Measurements from ENCODE around the gene MAGI1. TPM values are rescaled to one million over a fixed set of nuclear protein-coding genes. Genes with fewer than 3 reads are reported as not detected.

Gene MAGI1
- total RNA-seq, 1 donor from 2014 or later, result 33.1 TPM

DNA sequence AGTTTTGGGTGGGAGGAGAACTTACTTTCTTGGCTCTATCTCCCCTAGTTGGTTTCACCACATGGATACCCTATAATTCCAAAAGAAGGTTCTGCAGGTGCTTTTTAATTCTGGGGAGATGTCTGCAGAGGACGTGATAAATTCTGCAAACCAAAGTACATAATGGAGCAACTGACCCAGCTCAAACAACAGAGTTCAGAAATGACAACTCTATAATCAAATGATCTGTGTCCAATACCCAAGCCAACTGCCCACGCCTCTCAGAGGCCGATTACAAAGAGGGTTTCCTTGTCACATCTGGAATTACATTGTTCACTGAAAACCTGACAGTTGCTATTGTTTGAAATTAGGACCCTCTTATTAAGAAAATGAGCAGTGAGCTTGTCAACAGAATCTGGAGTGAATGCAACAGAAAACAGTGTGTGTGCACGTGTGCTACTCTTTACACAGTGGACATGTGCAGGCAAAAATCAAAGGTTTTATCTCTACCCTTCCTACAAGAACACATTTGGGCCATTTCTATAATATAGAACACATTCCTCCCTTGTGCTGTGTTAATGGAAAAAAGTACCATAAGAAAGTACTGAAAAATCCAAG is 593.0 kb downstream of the MAGI1 start:
- DNase-seq (ENCODE audit: missing footprints) (no peak), ATAC-seq (no peak)
- intact Hi-C loops (cut with DNase I), result no loop called here

DNA sequence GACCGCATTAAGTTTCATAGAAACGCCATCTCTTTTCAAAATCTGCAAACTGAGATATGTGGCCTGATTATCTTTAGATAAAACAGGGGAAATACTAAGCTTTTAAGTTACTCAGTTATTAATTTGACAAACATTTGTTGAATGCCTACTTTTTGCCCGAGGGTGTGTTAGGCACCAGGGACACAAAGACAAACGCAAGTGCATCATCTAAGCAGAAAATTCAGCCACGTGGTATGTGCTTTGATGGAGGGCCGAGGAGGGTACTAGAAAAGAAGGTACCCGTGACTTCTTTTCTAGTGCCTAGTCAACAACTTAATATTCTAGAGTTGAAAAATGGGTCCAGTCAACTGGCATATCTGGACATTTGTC is 594.3 kb downstream of the MAGI1 start:
- DNase-seq (ENCODE audit: missing footprints) (no peak), ATAC-seq (no peak)
- intact Hi-C loops (cut with DNase I), result no loop called here

DNA sequence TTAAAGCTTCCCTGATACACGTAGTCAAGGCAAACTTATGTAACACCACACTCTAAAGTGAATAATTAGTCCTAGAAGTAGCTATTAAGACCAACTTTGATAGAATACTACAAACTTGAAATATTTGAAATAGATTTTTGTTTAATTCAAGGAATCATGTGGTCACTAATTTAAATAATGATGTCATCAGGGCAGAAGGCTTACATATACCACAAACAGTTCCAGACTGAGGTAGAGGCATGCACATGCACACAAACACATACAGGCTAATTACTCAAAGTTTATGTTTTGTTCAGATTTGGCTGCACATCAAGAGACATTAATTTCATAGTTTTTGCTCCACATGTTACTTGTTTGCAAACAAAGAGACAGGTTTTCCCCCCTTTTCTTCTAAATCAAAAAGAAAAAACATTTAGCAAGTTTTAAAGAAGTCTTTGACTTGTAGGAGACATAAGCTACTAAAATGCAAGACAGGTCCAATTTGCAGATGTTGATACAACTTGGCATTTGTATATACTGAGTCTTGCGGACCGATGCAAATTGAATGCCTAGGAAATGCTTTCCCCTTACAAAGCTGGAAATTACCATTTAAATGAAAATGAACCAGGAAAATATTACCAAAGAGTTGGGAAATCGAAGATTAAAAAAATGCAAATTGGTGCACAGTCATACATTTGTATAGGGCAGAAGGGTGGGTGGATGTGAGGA is 594.8 kb downstream of the MAGI1 start:
- ATAC-seq (no peak), DNase-seq (ENCODE audit: missing footprints) (no peak)
- intact Hi-C loops (cut with DNase I), result no loop called here

DNA sequence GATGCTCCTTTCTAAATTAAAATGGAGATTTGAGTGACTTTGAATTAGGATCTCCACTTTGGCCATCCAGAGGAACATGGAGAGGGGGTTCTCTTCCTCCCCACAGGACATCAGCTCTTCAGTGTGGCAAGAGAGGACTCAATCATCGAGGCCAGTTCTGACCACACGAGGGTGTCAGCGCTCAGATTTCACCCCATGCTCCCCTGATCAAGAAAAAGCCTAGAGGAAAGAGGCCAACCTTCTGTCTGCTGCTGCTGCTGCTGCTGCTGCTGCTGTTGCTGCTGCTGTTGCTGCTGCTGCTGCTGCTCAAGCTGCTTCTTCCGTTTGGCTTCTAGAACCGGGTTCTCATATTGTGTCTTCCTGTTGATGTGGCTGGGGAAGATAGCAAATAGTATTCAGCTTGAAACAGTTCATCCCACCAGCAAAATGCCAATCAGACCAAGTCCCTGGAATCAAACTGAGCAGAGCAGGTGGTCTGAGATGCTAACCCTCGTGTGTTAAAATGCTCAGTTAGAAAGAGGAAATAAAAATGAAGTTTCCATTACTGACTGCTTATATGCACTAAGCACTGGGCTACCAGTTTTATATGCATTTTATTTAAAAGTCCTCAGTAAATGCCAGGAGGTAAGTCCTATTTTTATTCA is 599.0 kb downstream of the MAGI1 start:
- intact Hi-C loops (cut with DNase I), result loop anchor here (2.0 to 5.0 kb wide), 2 partner anchors 233 to 293 kb away; no protein-coding TSS in a partner anchor
- ATAC-seq, result peak; percentile 71
- DNase-seq (ENCODE audit: missing footprints), result no peak

DNA sequence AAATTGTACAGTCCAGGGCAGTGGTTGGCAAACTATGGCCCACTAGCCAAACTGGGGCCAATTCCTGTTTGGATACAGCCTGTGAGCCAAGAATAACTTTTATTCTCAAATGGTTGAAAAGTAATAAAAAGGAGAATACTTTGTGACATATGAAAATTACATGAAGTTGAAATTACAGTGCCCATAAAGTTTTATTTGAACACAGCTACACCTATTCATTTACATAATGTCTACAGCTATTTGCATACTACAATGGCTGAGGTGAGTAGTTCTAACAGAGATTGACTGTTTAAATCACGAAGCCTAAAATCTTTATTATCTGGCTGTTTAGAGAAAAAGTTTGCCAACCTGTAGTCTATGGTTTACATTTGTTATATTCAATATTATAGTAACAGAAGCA is 600.1 kb downstream of the MAGI1 start:
- ATAC-seq (no peak), DNase-seq (ENCODE audit: missing footprints) (no peak)
- intact Hi-C loops (cut with DNase I), result loop anchor here (2.0 to 5.0 kb wide), 2 partner anchors 234 to 294 kb away; no protein-coding TSS in a partner anchor

DNA sequence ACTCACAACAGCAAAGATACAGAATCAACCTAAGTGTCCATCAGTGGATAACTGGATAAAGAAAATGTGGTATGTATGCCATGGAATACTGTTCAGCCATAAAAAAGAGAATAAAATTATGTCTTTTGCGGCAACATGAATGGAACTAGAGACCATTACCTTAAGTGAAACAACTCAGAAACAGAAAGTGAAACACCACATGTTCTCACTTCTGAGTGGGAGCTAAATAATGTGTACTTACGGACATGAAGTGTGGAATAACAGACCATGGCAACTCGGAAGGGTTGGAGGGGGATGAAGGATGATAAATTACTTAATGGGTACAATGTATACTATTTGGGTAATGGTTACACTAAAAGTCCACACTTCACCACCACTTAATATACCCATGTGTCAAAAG is 600.6 kb downstream of the MAGI1 start:
- no peak for DNase-seq (ENCODE audit: missing footprints)
- ATAC-seq, result no peak
- intact Hi-C loops (cut with DNase I), result loop anchor here (2.0 to 5.0 kb wide), 2 partner anchors 235 to 294 kb away; no protein-coding TSS in a partner anchor

DNA sequence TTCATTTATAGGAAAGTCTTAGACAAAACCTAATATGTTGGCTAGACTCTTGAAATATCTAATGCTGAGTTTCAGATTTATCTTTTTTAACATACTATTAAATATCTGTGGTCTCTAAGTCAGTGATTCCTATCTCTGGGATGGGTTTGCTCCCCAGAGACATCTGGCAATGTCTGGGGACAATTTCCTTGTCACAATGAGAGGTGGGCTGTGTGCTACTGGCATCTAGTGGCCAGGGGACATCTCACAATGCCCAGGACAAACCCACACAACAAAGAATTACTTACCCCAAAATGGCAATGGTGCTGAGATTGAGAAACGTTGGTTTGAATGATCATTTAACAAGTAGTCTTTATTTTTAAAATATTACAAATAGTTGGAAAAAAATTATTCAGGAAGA is 602.1 kb downstream of the MAGI1 start:
- intact Hi-C loops (cut with DNase I), result loop anchor here (5.0 kb wide), 1 partner anchor 296 kb away; no protein-coding TSS in a partner anchor
- DNase-seq (ENCODE audit: missing footprints), result no peak
- no peak for ATAC-seq

DNA sequence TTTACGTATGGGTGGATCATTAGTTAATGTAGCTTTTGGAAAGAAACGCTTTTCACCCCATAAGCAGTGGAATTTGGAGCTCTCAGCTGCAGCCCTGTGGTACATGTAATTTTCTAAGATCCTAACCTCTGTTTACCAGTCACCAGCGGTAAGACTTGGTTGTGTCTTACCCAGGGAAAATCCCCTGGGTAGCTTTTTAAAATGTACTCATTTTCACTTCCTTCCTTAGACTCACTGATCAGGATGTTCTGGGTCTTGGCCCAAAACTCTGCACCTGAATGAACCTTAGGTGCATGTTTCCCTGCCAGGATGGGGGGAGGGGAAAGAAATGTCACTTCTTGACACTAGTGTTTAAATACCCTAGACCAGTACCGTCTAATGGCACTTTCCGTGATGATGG is 605.2 kb downstream of the MAGI1 start:
- no peak for DNase-seq (ENCODE audit: missing footprints)
- no peak for ATAC-seq
- intact Hi-C loops (cut with DNase I), result no loop called here

DNA sequence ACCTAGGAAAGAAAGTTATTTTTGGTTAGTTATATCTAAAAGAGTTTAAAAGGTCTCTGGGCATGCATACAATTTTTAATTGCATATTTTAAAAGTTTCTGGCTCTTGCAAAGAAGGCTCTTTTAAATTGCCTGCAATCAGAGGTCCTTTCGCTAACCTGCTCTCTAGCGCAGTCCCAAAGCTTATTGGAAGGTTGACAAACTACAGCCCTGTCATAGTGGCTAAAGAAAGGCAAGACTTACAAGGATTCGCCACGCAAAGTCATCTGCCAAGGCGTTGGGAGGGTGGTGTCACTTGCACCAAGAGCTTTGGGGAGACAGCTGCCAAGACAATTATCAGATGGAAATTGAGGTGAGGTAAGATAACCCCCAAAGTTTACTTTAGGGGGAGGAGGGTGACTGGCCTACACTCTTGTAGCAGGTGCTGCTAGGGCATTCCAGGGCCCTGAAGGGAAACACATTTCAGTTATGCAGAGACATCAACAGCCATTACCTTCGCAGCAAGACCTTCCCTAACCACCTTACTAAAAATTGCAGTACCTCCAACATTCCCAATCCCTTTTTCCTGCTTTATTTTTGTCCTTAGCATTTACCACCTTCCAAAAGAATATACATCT is 606.2 kb downstream of the MAGI1 start:
- intact Hi-C loops (cut with DNase I), result no loop called here
- ATAC-seq (no peak), DNase-seq (ENCODE audit: missing footprints) (no peak)

DNA sequence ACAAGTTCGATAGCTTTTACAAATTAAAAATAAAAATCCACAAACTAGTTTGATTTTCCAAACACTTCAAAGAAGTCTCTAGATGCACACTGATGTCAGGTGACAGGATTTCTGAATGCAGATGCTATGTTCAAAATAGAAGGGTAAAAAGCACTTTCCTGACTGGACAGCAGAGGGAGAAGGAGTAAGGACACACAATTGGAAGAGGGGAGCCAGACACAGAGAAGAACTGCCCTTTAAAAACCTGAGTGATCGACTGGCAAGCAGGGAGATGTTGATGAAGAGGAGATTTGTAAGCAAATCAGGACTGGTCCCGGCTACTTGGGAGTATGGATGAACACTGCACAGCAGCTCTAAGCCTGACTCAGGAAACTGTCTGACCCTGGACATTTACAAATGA is 612.8 kb downstream of the MAGI1 start:
- DNase-seq (ENCODE audit: missing footprints) (no peak), ATAC-seq (no peak)
- intact Hi-C loops (cut with DNase I), result no loop called here

DNA sequence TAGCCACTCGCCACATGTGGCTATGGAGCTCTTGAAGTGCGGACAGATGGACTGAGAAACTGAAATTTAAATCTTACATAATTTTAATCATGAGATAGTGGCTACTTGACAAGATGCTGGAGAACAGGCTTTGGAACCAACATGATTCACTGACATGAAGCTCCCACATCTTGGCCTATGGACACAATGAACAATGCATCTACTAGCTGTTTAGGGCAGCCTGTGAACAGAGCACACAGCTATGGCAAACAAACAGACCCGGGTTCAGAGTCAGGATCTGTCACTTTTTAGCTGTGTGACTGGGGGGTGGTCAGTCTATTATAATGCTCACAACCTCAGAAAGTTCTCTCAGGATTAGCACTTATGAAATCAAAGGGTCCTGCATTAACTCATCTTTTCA is 616.6 kb downstream of the MAGI1 start:
- DNase-seq (ENCODE audit: missing footprints) (no peak), ATAC-seq (no peak)
- intact Hi-C loops (cut with DNase I), result no loop called here

DNA sequence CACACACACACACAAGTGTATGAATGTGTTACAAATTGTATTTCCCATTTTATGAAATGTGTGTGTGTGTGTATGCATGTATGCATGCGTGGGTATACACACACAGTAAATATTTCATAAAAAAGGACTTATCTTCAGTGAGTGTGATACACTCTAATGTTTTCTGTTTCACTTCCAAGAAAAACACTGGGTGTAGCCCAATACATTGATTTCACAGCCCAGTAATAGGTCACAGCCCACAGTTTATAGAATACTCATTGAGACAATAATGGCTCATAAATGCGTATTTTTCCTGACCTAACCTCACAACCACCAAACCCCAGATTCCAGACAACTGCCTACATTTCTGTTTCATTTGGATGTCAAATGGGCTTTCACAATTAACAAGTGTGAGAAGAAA is 619.5 kb downstream of the MAGI1 start:
- intact Hi-C loops (cut with DNase I), result no loop called here
- DNase-seq (ENCODE audit: missing footprints) (no peak), ATAC-seq (no peak)

DNA sequence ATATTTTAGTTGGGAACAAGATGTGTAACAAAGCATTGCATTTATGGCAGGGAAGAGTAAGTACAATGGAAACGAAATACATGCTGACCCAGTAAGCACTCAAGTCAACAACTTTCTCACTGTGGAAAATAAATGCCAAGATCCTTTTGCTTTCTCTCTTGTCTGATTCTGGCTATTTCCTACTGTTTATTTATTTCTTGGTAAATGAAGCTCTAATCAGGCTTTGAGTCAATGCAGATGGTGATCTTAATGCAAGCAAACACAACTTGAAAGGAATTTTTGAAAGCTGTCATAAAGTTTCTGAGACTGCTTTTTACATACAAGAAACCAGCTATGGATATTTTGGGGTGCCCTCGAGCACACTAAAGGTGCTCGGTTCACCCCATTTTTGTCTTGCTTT is 624.8 kb downstream of the MAGI1 start:
- DNase-seq (ENCODE audit: missing footprints) (no peak), ATAC-seq (no peak)
- intact Hi-C loops (cut with DNase I), result loop anchor here (5.0 kb wide), 1 partner anchor 72 kb away; no protein-coding TSS in a partner anchor

DNA sequence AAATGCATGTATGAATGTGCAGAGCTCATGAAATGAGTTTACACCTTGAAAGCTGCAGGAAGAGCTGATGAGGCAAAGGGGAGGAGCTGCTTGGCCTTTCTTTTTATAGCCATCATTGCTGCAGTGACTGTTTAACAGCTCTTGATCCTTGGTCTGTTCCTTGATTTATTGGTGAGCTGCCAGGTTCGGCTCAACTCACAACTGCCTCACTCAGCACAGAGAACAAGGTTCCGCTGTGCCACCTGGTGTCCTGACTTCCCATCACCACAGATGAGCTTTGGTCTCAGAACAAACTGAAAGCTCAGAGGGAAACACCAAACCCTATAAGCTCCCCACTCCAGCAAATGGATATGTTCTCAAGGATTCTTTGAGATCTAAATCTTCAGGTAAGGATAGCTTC is 626.1 kb downstream of the MAGI1 start:
- intact Hi-C loops (cut with DNase I), result loop anchor here (1.0 to 5.0 kb wide), 2 partner anchors 70 to 879 kb away; no protein-coding TSS in a partner anchor
- peak; percentile 68 for DNase-seq (ENCODE audit: missing footprints)
- ATAC-seq, result peak; percentile 92

DNA sequence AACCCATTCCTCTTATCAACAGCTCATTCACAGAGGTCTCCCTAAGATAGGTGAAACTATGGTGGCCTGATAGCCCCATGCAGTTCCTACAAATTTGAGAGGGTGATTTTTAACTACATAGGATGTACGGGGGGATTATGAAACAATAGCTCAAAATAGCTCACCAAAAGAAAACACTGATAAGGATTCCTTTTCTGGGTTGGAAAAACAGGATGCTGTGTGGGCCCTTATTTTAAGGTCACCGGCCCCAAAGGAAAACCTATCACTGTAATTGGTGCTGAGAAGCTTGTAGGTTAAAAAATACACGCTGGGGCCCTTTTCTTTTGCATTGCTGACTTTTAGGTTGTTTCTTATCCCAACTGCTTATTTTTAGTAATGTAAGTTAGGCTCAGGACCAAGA is 627.4 kb downstream of the MAGI1 start:
- no peak for DNase-seq (ENCODE audit: missing footprints)
- intact Hi-C loops (cut with DNase I), result loop anchor here (5.0 kb wide), 1 partner anchor 69 kb away; no protein-coding TSS in a partner anchor
- no peak for ATAC-seq

DNA sequence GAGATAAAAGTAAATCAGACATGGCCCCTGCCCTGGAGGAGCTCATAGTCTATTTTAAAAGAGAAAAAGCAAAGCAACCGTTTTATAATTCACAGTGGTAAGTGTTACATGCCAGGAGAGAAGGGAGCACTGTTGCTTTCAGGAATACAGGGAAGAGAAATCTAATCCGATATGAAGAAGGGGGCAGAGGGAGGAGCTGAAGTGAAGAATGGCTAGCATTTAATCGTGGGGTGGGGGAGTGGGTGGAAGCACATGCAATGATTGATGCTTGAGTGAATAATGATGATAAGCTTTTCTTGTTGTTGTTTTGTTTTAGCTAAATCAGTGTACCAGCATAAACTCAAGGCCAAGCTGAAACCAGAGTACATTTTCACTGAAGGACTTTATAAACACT is 629.5 kb downstream of the MAGI1 start:
- ATAC-seq (no peak), DNase-seq (ENCODE audit: missing footprints) (no peak)
- intact Hi-C loops (cut with DNase I), result no loop called here

DNA sequence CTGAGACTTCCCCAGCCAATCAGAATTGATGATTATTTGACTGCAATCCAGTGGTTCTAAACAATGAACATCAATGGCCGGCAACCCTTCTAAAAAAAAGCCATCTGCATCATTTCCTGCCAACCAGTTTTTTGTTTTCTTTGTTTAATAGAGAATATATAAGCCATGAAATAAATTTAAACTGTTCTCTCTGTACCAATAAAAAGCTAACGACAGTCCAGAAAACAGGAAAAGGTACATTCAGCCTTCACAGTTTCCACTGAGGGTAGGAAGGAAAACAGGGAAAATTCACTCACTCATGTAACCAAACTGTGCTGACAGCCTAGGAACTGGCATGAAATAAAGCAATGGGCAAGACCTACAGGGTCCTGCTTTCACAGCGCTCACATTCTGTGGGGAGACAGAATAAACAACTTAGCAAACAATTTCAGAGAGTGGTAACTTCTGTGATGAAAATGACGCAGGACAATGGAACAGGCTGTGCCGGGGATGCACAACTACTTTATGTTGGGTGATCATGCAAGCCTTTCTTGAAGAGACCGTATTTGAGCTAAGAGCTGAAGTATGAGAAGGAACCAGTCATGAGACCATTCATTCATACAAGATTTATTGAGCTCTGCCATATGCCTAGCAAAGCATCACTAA is 630.1 kb downstream of the MAGI1 start:
- no peak for DNase-seq (ENCODE audit: missing footprints)
- intact Hi-C loops (cut with DNase I), result no loop called here
- ATAC-seq, result no peak

DNA sequence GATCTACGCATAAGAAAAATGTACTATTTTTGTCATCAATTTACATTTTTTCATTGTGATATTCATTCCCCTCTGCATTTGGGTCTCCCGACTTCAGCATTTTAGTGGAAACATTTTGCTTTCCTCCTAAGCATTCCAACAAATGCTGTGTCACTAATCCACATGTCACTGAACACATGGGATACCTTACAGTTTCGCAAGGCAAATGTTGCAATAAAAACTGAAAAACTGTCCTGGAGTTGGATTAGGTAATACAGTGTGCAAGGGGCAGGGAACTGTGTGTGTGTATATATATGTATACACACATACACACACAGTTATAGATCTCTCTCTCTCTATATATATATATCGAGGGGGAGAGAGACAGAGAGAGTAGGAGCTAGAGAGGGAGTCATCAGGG is 632.2 kb downstream of the MAGI1 start:
- ATAC-seq, result no peak
- DNase-seq (ENCODE audit: missing footprints), result no peak
- intact Hi-C loops (cut with DNase I), result no loop called here

DNA sequence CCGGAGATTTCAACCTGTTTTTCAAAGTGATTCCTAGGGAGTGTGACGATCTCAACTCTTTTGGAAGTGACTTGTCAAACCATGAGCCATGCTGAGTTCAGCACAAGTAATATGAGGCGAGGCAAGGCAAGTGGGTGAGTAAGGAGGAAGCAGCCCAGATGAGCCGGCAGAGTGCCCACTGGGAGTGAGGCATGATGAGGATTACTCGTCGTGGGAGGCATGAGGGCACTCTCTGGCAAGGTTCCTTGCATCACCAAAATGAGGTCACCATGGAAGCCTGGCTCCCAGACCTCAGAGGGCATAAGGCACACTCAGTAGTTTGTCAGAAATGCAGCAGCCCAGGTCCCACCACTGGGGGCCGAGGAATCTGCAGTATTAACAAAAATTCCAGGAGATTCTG is 636.1 kb downstream of the MAGI1 start:
- no peak for DNase-seq (ENCODE audit: missing footprints)
- intact Hi-C loops (cut with DNase I), result no loop called here
- no peak for ATAC-seq

Data from Right ventricle myocardium inferior (tissue), 1 donor.